ENCODE data around the gene MRPS18A. TPM values are rescaled to one million over a fixed set of nuclear protein-coding genes. Genes with fewer than 3 reads are reported as not detected.
A peak's percentile ranks its signal among the peaks of the same experiment; 100 is the strongest.

Gene MRPS18A
- total and polyA plus RNA-seq, 2 of the 13 experiments (the other 11 are each of a cell fraction or from before 2014, with no cell fraction given), result 87.8 to 89.1 TPM

- TF ChIP-seq, protein P1, sequence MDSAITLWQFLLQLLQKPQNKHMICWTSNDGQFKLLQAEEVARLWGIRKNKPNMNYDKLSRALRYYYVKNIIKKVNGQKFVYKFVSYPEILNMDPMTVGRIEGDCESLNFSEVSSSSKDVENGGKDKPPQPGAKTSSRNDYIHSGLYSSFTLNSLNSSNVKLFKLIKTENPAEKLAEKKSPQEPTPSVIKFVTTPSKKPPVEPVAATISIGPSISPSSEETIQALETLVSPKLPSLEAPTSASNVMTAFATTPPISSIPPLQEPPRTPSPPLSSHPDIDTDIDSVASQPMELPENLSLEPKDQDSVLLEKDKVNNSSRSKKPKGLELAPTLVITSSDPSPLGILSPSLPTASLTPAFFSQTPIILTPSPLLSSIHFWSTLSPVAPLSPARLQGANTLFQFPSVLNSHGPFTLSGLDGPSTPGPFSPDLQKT (CRISPR knock-in tag; IDR thresholded peaks at IDR 0.05; ENCODE audit: borderline replicate concordance), result no peak
- TF ChIP-seq NR3C1 (CRISPR knock-in tag; IDR thresholded peaks at IDR 0.05), result no peak
- TF ChIP-seq SNAI1 (CRISPR knock-in tag; IDR thresholded peaks at IDR 0.05; ENCODE audit: borderline replicate concordance), result no peak
- peak; percentile 92 for TF ChIP-seq ZNF414 (CRISPR knock-in tag; IDR thresholded peaks at IDR 0.05)
- no peak for TF ChIP-seq ZNF460 (CRISPR knock-in tag; IDR thresholded peaks at IDR 0.05; ENCODE audit: borderline replicate concordance)
- peak; percentile 14; the same call in 1 of the 2 replicates for TF ChIP-seq TCF7 (IDR thresholded peaks at IDR 0.05; ENCODE audit: low read depth)
- no peak for TF ChIP-seq ZNF33A (CRISPR knock-in tag; IDR thresholded peaks at IDR 0.05; ENCODE audit: borderline replicate concordance)
- TF ChIP-seq, protein P2, sequence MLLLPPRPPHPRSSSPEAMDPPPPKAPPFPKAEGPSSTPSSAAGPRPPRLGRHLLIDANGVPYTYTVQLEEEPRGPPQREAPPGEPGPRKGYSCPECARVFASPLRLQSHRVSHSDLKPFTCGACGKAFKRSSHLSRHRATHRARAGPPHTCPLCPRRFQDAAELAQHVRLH (CRISPR knock-in tag; IDR thresholded peaks at IDR 0.05; ENCODE audit: borderline replicate concordance, low read depth), result peak; percentile 79; the same call in 1 of the 2 replicates
- TF ChIP-seq RBM22 (optimal IDR thresholded peaks at IDR 0.05; ENCODE audit: low read length), result peak; percentile 91
- TF ChIP-seq, protein P3, sequence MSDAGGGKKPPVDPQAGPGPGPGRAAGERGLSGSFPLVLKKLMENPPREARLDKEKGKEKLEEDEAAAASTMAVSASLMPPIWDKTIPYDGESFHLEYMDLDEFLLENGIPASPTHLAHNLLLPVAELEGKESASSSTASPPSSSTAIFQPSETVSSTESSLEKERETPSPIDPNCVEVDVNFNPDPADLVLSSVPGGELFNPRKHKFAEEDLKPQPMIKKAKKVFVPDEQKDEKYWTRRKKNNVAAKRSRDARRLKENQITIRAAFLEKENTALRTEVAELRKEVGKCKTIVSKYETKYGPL (CRISPR knock-in tag; IDR thresholded peaks at IDR 0.05), result no peak
- peak; percentile 78 for TF ChIP-seq ZNF335 (CRISPR knock-in tag; IDR thresholded peaks at IDR 0.05)
- peak; percentile 100 for TF ChIP-seq ZBTB33 (CRISPR knock-in tag; IDR thresholded peaks at IDR 0.05)
- TF ChIP-seq, protein P4, sequence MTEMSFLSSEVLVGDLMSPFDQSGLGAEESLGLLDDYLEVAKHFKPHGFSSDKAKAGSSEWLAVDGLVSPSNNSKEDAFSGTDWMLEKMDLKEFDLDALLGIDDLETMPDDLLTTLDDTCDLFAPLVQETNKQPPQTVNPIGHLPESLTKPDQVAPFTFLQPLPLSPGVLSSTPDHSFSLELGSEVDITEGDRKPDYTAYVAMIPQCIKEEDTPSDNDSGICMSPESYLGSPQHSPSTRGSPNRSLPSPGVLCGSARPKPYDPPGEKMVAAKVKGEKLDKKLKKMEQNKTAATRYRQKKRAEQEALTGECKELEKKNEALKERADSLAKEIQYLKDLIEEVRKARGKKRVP (CRISPR knock-in tag; IDR thresholded peaks at IDR 0.05), result no peak
- TF ChIP-seq, protein P5, sequence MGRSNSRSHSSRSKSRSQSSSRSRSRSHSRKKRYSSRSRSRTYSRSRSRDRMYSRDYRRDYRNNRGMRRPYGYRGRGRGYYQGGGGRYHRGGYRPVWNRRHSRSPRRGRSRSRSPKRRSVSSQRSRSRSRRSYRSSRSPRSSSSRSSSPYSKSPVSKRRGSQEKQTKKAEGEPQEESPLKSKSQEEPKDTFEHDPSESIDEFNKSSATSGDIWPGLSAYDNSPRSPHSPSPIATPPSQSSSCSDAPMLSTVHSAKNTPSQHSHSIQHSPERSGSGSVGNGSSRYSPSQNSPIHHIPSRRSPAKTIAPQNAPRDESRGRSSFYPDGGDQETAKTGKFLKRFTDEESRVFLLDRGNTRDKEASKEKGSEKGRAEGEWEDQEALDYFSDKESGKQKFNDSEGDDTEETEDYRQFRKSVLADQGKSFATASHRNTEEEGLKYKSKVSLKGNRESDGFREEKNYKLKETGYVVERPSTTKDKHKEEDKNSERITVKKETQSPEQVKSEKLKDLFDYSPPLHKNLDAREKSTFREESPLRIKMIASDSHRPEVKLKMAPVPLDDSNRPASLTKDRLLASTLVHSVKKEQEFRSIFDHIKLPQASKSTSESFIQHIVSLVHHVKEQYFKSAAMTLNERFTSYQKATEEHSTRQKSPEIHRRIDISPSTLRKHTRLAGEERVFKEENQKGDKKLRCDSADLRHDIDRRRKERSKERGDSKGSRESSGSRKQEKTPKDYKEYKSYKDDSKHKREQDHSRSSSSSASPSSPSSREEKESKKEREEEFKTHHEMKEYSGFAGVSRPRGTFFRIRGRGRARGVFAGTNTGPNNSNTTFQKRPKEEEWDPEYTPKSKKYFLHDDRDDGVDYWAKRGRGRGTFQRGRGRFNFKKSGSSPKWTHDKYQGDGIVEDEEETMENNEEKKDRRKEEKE (IDR thresholded peaks at IDR 0.05), result no peak
- no peak for TF ChIP-seq ZFP36 (IDR thresholded peaks at IDR 0.05; ENCODE audit: borderline replicate concordance, low read depth, low read length, partially characterized antibody)
- TF ChIP-seq ZNF501 (CRISPR knock-in tag; IDR thresholded peaks at IDR 0.05), result peak; percentile 61
- TF ChIP-seq ZNF83 (CRISPR knock-in tag; IDR thresholded peaks at IDR 0.05; ENCODE audit: borderline replicate concordance), result no peak
- peak; percentile 56; the same call in 1 of the 2 replicates for TF ChIP-seq RARA (CRISPR knock-in tag; IDR thresholded peaks at IDR 0.05)
- peak; percentile 26; the same call in 1 of the 2 replicates for TF ChIP-seq ZFP37 (CRISPR knock-in tag; IDR thresholded peaks at IDR 0.05; ENCODE audit: borderline replicate concordance)
Measured at GRCh38 chr6:43668151-43669028, 19.2 kb downstream of the MRPS18A start (continued).

Data from HepG2 (cell line).